Measurements from ENCODE around the gene SP140L. TPM values are rescaled to one million over a fixed set of nuclear protein-coding genes. Genes with fewer than 3 reads are reported as not detected.
A peak's percentile ranks its signal among the peaks of the same experiment; 100 is the strongest.
"Not testable (repeated sequence)": the region's sequence is repeated elsewhere in the genome, so short reads cannot be mapped to it uniquely, and the experiment has no call there.

SP140L gene
- total RNA-seq: 26.2 TPM

- ATAC-seq (peak; percentile 97), DNase-seq (ENCODE audit: low spot score) (peak; percentile 83)
- intact Hi-C loops (cut with DNase I): no loop called here
Observed at GRCh38 chr2:230326453-230327417, at the start of gene SP140L. TSS of gene SP140L (plus strand) at chr2:230327193. CDS start at chr2:230327270, 77 bp downstream.

GRCh38 chr2:230282936-230283335 is 44.1 kb upstream of the SP140L start:
- DNase-seq (ENCODE audit: low spot score): no peak
- intact Hi-C loops (cut with DNase I): no loop called here
- no peak for ATAC-seq

GRCh38 chr2:230286048-230286447 is 40.9 kb upstream of the SP140L start:
- intact Hi-C loops (cut with DNase I): no loop called here
- no peak for DNase-seq (ENCODE audit: low spot score)
- no peak for ATAC-seq

- DNase-seq (ENCODE audit: low spot score); ATAC-seq; intact Hi-C loops (cut with DNase I): not testable (repeated sequence)
Observed at GRCh38 chr2:230289311-230289710, 37.7 kb upstream of the SP140L start.

- intact Hi-C loops (cut with DNase I): no loop called here
- DNase-seq (ENCODE audit: low spot score) (no peak), ATAC-seq (no peak)
Observed at GRCh38 chr2:230295192-230295591, 31.8 kb upstream of the SP140L start.

- DNase-seq (ENCODE audit: low spot score): no peak
- no peak for ATAC-seq
- intact Hi-C loops (cut with DNase I): no loop called here
Observed at GRCh38 chr2:230296917-230297316, 30.1 kb upstream of the SP140L start.

GRCh38 chr2:230299618-230300017 is 27.4 kb upstream of the SP140L start:
- intact Hi-C loops (cut with DNase I): no loop called here
- no peak for ATAC-seq
- no peak for DNase-seq (ENCODE audit: low spot score)

- DNase-seq (ENCODE audit: low spot score): no peak
- no peak for ATAC-seq
- intact Hi-C loops (cut with DNase I): no loop called here
Observed at GRCh38 chr2:230305416-230306275, 21.3 kb upstream of the SP140L start.

GRCh38 chr2:230306474-230306873 is 20.5 kb upstream of the SP140L start:
- ATAC-seq (no peak), DNase-seq (ENCODE audit: low spot score) (no peak)
- intact Hi-C loops (cut with DNase I): no loop called here

GRCh38 chr2:230307485-230307884 is 19.5 kb upstream of the SP140L start:
- intact Hi-C loops (cut with DNase I): no loop called here
- ATAC-seq (no peak), DNase-seq (ENCODE audit: low spot score) (no peak)

- intact Hi-C loops (cut with DNase I): no loop called here
- ATAC-seq: no peak
- DNase-seq (ENCODE audit: low spot score): no peak
Observed at GRCh38 chr2:230308402-230309000, 18.5 kb upstream of the SP140L start.

GRCh38 chr2:230310792-230311191 is 16.2 kb upstream of the SP140L start:
- DNase-seq (ENCODE audit: low spot score); ATAC-seq; intact Hi-C loops (cut with DNase I): not testable (repeated sequence)

- DNase-seq (ENCODE audit: low spot score); ATAC-seq; intact Hi-C loops (cut with DNase I): not testable (repeated sequence)
Observed at GRCh38 chr2:230311634-230312033, 15.4 kb upstream of the SP140L start.

GRCh38 chr2:230312638-230313037 is 14.4 kb upstream of the SP140L start:
- intact Hi-C loops (cut with DNase I): no loop called here
- ATAC-seq (no peak), DNase-seq (ENCODE audit: low spot score) (no peak)

GRCh38 chr2:230317366-230317765 is 9.6 kb upstream of the SP140L start:
- no peak for DNase-seq (ENCODE audit: low spot score)
- no peak for ATAC-seq
- intact Hi-C loops (cut with DNase I): no loop called here

GRCh38 chr2:230318190-230319121 is 8.5 kb upstream of the SP140L start:
- DNase-seq (ENCODE audit: low spot score): no peak
- intact Hi-C loops (cut with DNase I): no loop called here
- no peak for ATAC-seq

- DNase-seq (ENCODE audit: low spot score) (no peak), ATAC-seq (peak; percentile 34)
- intact Hi-C loops (cut with DNase I): no loop called here
Observed at GRCh38 chr2:230319211-230319862, 7.7 kb upstream of the SP140L start.

- intact Hi-C loops (cut with DNase I): no loop called here
- DNase-seq (ENCODE audit: low spot score): no peak
- no peak for ATAC-seq
Observed at GRCh38 chr2:230321031-230321430, 6.0 kb upstream of the SP140L start.
